ENCODE measurements around the gene MVK.

MVK gene

DNA sequence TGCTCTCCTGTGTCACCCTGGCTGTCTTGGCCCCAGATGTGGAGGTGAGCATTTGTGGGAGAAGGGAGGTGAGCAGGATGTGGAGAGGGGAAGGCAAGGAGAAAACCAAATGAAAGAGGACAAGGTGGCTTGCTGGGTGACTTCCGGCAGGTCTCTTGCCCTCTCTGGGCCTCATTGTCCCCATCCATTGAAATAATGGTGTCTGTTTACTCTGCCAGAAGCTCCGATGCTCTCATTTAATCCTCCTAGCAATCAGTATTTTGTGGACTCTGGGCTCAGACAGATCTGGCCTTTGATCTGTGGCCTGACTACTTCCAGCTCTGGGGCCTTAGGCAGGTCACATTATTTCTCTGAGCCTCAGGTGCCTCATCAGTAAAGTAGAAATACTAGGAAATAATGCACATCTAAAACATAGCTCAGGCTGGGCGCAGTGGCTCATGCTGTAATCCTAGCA is 30.6 kb downstream of the MVK start:
- no peak for DNase-seq (ENCODE audit: low read depth)
- no peak overlapping the region for H3K4me3 ChIP-seq (ENCODE audit: low read depth, low read length)
- TF ChIP-seq, protein P1, sequence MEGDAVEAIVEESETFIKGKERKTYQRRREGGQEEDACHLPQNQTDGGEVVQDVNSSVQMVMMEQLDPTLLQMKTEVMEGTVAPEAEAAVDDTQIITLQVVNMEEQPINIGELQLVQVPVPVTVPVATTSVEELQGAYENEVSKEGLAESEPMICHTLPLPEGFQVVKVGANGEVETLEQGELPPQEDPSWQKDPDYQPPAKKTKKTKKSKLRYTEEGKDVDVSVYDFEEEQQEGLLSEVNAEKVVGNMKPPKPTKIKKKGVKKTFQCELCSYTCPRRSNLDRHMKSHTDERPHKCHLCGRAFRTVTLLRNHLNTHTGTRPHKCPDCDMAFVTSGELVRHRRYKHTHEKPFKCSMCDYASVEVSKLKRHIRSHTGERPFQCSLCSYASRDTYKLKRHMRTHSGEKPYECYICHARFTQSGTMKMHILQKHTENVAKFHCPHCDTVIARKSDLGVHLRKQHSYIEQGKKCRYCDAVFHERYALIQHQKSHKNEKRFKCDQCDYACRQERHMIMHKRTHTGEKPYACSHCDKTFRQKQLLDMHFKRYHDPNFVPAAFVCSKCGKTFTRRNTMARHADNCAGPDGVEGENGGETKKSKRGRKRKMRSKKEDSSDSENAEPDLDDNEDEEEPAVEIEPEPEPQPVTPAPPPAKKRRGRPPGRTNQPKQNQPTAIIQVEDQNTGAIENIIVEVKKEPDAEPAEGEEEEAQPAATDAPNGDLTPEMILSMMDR (IDR thresholded peaks at IDR 0.05; ENCODE audit: insufficient read depth, low read depth, low read length, missing control alignments): no peak

DNA sequence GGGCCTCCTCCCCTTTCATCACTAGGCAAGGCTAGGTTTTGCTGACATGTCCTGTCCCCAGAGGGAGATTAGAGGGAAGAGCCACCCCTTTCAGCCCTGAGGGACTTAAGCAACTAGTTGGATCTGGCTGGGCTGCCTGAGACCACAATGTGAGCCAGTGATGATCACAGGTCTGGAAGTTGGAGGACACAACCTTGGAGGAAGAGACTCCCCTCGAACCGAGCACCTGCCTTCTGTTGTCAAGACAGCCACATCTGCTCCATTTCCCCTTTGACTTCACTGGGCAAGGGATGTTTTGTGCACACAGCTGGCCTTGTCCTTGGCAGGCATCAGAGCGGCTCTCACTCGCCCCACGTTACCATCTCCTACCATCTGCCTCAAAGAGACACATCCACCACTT is 31.4 kb downstream of the MVK start:
- no peak for DNase-seq (ENCODE audit: low read depth)
- TF ChIP-seq, protein P1 (IDR thresholded peaks at IDR 0.05; ENCODE audit: insufficient read depth, low read depth, low read length, missing control alignments): no peak
- no peak overlapping the region for H3K4me3 ChIP-seq (ENCODE audit: low read depth, low read length)

DNA sequence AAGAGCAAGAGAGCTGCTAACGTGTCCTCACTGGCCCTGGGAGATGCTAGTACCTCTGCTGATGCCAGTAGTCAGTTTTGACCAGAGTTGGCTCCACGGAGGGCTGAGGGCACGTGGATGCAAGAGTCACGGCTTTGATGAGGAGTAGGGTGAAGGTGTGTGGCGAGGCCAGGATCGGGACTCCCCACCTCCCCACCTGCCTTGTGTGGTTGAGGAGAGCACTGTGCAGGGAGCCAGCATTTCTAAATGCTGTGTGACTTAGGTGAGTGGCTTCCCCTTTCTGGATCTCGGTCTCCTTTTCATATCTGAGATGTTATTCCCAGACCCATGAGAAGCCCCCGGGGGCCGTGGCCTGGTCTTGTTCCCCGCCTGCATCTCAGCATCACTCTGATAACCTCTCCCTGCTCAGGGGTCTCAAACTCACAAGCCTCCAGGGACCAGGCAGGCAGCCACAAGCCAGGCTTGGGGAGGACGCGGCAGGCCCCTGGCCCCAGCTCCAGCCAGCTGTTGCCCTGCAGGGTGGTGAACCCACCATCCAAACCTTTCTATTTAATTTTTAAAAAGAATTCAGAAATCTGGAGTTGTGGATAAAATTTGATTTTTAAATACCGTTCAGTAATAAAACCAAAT is 32.1 kb downstream of the MVK start:
- no peak for DNase-seq (ENCODE audit: low read depth)
- no peak overlapping the region for H3K4me3 ChIP-seq (ENCODE audit: low read depth, low read length)
- TF ChIP-seq, protein P1 (IDR thresholded peaks at IDR 0.05; ENCODE audit: insufficient read depth, low read depth, low read length, missing control alignments): no peak

DNA sequence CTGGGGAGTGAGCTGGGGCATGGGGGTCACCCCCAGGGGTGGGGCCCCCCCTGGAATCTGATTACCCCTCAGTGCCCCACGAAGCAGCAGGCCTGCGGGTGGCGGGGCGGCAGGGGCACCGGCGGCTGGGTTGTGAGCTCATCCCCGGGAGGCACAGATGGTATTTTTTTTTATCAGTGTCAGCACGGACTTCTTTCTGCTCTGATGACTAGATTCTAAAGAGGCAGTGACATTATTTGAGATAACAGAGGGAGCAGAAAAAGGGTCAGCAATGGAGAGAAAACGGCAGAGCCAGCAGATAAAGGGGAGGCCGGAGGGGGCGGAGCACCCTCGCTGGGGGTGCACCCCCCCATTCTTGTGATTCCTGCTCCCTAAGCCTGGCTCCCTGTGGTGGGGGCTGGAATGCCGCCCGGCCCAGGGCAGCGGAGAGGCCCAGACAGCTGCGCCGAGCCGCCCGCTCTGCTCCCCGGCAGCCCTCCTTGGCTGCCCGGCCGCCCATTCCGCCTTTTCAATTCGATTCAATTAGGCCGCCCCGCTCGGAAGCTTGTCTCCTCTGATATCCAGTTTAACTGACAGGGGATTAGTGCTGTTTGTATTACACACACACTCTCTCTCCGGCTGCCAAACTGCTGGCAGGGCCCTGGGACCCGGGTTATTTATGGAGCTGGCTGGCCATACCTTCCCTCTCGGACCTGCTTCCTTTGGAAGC is 32.9 kb downstream of the MVK start:
- H3K4me3 ChIP-seq (ENCODE audit: low read depth, low read length): no peak overlapping the region

DNA sequence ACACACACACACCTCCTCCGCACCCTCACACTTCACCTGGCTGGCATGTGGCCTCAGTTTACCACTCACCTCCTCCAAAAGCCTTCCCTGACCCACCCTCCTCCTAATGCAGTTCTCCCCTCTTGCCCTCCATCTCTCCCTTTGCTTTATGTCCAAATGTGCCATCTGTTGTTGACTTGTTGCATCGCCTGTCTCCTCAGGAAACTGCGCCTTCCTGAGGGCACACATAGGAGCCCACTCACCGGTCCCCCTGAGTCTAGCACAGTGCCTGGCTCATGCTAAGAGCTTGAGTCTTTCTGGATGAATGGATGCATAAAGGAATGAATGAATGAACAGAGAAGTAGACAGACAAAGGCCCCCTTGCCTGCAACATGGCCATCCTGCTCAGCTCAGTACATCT is 34.0 kb downstream of the MVK start:
- no peak for DNase-seq (ENCODE audit: low read depth)
- TF ChIP-seq, protein P1 (IDR thresholded peaks at IDR 0.05; ENCODE audit: insufficient read depth, low read depth, low read length, missing control alignments): no peak
- no peak overlapping the region for H3K4me3 ChIP-seq (ENCODE audit: low read depth, low read length)

More for the DNA sequence above, 32.9 kb downstream of the MVK start:
- DNase-seq (ENCODE audit: low read depth): no peak
- TF ChIP-seq, protein P1 (IDR thresholded peaks at IDR 0.05; ENCODE audit: insufficient read depth, low read depth, low read length, missing control alignments): no peak

DNA sequence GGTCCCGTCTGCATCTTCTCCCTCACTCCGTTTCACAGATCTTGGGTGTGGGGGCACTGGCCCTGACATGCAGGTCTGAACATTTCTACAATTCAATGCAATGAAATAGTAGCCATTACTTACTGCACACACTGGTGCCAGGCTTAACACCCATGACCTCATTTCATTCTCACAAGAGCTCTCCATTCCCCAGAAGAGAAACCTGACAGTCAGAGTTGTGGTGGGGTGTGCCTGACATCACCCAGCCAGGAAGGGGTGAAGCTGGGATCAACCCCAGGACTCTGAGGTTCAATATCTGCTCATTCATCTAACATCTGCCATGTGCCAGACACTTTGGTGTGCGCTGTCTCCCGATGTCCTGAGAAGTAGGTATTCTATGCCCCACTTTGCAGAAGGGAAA is 34.7 kb downstream of the MVK start:
- DNase-seq (ENCODE audit: low read depth): no peak
- no peak overlapping the region for H3K4me3 ChIP-seq (ENCODE audit: low read depth, low read length)
- TF ChIP-seq, protein P1 (IDR thresholded peaks at IDR 0.05; ENCODE audit: insufficient read depth, low read depth, low read length, missing control alignments): no peak

Measured in GM12865 (cell line).